GM21526 (cell line): Measurements from ENCODE around the gene BMP4.

Experiments
- ATAC-seq: cut with Tn5 transposase; IDR thresholded peaks from one replicate; pipeline ENCODE4 v1.9.1; 2021; ENCODE audit warnings: moderate library complexity; ENCODE audit not compliant: unreplicated experiment, low FRiP score

Gene BMP4

GRCh38 chr14:53947452-53948204 lies 9.0 kb downstream of the BMP4 start:
- no peak for ATAC-seq

DNA sequence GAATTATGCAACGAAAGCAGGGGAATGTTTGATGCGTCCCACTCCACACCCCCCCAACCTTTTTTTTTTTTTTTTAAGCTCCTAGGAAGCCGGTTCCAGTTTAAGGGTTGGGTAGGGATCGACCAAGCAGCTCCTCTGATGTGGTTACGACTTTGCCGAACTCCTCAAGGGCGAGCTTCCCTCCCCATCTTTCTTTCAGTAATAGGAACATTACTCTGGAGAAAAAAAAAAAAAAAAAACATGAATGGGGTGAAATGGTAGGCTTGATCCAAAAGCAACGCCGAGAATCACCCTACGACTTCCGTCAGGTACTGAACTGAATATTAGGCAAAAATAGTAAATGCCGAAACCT lies 9.6 kb downstream of the BMP4 start:
- no peak for ATAC-seq

- ATAC-seq, result no peak
These were observed 10.1 kb downstream of the BMP4 start for GRCh38 chr14:53946404-53947093.

GRCh38 chr14:53946071-53946403 lies 10.6 kb downstream of the BMP4 start:
- no peak for ATAC-seq

DNA sequence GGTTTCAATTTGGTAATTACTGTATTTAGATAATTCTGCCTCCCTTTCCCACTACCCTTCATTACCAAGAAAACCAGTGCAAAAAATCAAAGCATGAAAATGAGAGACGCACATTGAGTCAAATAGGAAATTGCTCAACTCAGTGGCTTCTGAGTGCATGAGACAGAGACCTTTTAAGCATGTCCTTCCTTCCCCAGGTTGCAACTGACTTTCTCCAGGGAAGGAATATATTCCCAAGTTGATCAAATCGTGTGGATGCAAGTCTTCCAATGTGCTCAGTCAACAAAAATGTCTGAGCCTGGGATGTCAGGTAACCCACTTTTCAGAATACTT lies 12.9 kb downstream of the BMP4 start:
- no peak for ATAC-seq

DNA sequence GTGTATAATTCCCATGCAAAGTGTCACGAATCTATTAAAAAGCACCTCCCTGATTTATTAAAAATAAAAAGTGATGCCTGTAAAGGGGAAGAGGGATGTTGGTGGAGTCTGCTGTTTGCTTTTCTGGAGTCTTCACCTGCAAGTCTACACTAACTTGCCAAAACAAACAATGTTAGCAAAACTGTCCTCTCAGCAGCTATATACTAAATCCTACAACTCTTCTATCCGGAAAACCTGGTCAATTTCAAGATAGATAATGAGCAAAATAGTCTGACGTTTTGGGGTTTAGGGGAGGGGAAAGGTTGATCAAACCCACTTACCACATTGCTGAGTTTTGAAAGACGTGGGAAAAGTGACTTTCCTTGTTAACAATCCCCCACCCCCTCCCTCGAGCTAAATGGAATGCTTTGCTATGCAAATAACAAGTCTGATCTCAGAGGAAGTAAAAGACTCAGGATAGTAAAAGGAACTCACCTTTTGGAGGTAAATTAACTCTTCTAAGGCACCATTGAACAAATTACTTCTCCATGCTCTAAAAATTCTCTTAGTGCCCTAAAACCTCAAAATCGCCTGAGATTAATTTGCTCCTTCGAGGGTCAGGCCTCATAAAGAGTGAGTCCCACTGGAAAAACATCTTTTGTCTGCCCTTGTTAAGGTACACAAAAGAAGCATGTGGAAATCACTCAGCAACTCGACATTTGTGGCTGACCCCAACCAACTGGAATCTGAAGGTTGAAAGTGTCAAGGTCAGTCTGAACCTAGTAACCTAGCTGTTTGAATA lies 13.5 kb downstream of the BMP4 start:
- ATAC-seq, result no peak

GRCh38 chr14:53938136-53938837 lies 18.3 kb downstream of the BMP4 start:
- ATAC-seq, result no peak

GRCh38 chr14:53934778-53935414 lies 21.7 kb downstream of the BMP4 start:
- no peak for ATAC-seq

- ATAC-seq, result no peak
These were observed 23.7 kb downstream of the BMP4 start for GRCh38 chr14:53932966-53933365.

DNA sequence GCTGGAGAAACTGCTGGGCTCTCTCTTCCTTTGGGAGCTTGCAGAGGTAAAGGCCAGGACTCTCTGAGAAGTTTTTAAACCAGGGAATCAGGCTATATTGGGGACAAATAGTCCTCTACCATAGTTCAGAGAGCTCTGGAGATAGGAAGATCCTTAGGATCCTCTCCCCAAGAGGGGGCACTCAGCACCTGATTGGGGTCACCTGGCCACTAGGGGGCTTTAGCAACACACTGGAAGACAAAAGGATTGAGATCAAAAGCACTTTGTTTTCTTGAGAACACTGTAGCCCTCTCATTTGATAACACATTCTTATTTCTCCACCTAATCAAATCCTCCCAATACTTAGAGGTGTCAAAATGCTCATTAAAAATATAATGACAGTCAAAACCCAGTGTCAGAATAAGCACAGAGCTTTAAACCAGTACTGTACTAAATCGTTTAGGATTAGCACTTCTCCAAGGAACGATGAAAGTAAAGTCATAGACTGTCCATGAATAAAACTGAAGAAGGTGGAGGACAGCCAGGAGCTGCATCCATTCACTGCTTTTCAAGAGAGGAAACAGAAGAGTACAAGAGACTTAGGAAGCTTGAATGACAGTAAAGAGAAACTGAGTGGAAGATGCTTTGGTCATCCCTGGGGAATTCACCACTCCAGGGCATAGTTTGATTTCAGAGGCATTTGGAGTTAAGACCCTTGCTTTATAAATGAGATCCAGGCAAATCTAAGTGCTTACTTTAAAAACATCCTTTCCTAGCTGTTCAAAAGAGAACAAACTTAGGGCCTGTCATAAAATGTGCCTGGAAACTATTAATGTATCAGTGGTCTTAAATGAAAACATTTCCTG lies 26.5 kb downstream of the BMP4 start:
- ATAC-seq, result no peak

GRCh38 chr14:53927171-53927570 lies 29.5 kb downstream of the BMP4 start:
- ATAC-seq, result no peak

- no peak for ATAC-seq
These were observed 31.3 kb downstream of the BMP4 start for GRCh38 chr14:53925201-53925766.

DNA sequence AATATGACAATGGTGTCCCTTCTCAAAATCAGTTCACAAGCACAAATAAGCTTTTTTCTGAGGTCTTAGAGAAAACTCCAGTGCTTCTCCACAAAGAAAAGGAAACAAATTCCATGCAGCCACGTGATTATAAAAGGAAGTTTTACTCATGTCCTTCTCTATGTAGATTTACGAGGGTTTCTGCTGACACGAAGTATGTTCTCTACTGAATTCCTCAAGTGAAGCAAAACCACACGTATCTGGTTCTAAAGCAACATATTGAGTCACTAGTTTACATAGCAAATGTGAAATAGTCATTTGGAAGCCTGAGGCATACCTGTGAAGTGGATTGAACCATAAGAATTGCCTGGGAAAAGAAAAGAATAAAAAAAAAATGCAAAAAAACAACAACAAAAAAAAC lies 31.9 kb downstream of the BMP4 start:
- ATAC-seq, result no peak

DNA sequence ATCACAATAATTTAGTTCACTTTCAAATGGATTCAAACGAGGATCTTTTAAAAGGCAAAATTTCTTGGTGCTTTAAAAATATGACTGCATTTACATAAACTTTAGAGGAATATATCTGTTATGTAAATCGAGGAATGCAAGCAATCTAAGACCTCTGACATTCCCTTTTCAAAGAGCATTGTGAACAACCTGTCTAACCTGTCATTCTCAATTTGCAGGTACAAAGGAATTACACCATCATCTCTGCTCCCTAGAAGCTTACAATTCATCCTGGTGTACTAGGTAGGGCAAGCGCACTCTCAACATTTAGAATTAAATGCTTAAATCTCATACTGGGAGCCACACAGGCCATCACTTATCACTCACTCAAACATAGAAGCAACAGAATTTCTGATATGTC lies 35.6 kb downstream of the BMP4 start:
- no peak for ATAC-seq

- ATAC-seq, result no peak
These were observed 40.4 kb downstream of the BMP4 start for GRCh38 chr14:53916239-53916638.

- no peak for ATAC-seq
These were observed 41.1 kb downstream of the BMP4 start for GRCh38 chr14:53915364-53916014.

DNA sequence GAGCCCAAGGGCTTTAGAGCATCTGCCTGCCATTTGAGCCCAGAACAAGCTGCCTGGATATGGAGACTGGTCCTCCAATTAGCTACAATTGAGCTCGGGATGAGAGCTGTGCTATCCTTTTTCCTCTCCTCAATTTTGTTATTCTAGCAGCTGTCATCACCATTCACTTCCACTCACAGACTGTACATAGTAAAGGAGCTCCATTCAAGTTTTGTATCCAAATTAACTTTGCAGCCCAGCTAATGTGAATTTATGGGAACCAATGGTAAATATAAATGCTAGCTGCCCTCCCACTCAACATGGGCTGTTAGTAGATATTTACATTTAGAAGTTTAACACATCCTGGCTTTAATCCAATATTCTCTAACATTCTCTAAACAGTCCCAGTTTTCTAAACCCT lies 44.6 kb downstream of the BMP4 start:
- ATAC-seq, result no peak

GRCh38 chr14:53908416-53908815 lies 48.2 kb downstream of the BMP4 start:
- ATAC-seq, result no peak

DNA sequence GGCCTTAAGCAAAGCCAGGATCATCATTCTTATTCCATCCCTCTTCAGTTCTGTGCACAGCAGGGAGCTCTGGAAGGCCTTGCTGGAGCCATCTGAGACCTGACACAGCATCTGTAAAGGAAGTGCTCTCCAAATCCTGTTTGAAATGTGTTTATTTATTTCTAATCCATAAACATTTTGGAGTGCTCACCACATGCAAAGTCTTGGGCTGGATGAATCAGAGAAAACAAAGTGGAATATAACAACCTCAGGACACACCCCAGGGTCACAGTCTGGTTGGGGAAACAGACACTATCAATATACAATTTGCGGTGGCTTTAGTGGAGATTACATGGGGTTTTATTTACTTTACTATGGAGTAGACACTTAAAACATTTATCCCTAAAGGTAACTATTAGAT lies 54.3 kb downstream of the BMP4 start:
- ATAC-seq, result no peak
